HEK293 (cell line): ENCODE measurements around the gene MRPL34.

Experiments used
- CTCF ChIA-PET: fragments of 350-600 bp; formaldehyde crosslinking; extraction: SDS; loops from one replicate; lab custom pipeline; 2021; ENCODE audit warnings: antibody characterized with exemption; lab: Yijun Ruan, JAX
- POLR2A ChIA-PET: fragments of 300-600 bp; formaldehyde crosslinking; extraction: SDS; loops from one replicate; lab custom pipeline; 2020; ENCODE audit warnings: antibody characterized with exemption, inconsistent platforms; lab: Yijun Ruan, JAX
- H3K27ac ChIP-seq: fragments of 200-500 bp; sonication (Bioruptor generic); 2 replicates; pipeline ENCODE4 v1.5.1; 2014; ENCODE audit warnings: low read depth, low read length, control low read depth, inconsistent platforms; ENCODE audit errors: extremely low read depth
- H3K36me3 ChIP-seq, 2 experiments: fragments of 200-500 bp in 1 of 2; sonication (Bioruptor generic) in 1 of 2; 1 replicate in 1 of 2; 2 replicates in 1 of 2; pipeline ENCODE4 v1.5.1; 2014 to 2017; ENCODE audit warnings: inconsistent platforms in 2 of 2, low read length in 2 of 2; ENCODE audit not compliant: control insufficient read depth in 2 of 2, insufficient read depth in 1 of 2
- H3K4me1 ChIP-seq: fragments of 200-500 bp; sonication (Bioruptor generic); 2 replicates; pipeline ENCODE4 v1.5.1; 2014; ENCODE audit warnings: mild to moderate bottlenecking, low read length, inconsistent platforms; ENCODE audit not compliant: control insufficient read depth, insufficient read depth
- H3K4me3 ChIP-seq: 2 replicates; pipeline ENCODE4 v1.5.1; 2011; ENCODE audit warnings: low read depth, mild to moderate bottlenecking, control low read depth, low read length, moderate library complexity
- H3K9me3 ChIP-seq: fragments of 200-500 bp; sonication (Bioruptor generic); 2 replicates; pipeline ENCODE4 v1.5.1; 2014; ENCODE audit warnings: low read depth, low read length, inconsistent platforms; ENCODE audit not compliant: control insufficient read depth, insufficient read depth
- EGR2 ChIP-seq: fragments of 450-650 bp; formaldehyde crosslinking; IDR thresholded peaks from 2 replicates; pipeline ENCODE4 v1.5.1; 2016; ENCODE audit warnings: low read depth, missing biosample characterization, missing genetic modification characterization
- KLF1 ChIP-seq: fragments of 450-650 bp; formaldehyde crosslinking; IDR thresholded peaks from 2 replicates; pipeline ENCODE4 v1.5.1; 2016; ENCODE audit warnings: missing biosample characterization, missing genetic modification characterization
- KLF8 ChIP-seq: fragments of 450-650 bp; formaldehyde crosslinking; IDR thresholded peaks from 2 replicates; pipeline ENCODE4 v1.5.1; 2016; ENCODE audit warnings: missing biosample characterization, missing genetic modification characterization
- KLF9 ChIP-seq: fragments of 450-650 bp; formaldehyde crosslinking; IDR thresholded peaks from 2 replicates; pipeline ENCODE4 v1.5.1; 2016; ENCODE audit warnings: missing biosample characterization, missing genetic modification characterization, low read depth
- OSR2 ChIP-seq: fragments of 450-650 bp; formaldehyde crosslinking; IDR thresholded peaks from 2 replicates; pipeline ENCODE4 v1.5.1; 2016; ENCODE audit warnings: missing biosample characterization, missing genetic modification characterization
- PRDM10 ChIP-seq: fragments of 450-650 bp; formaldehyde crosslinking; IDR thresholded peaks from 2 replicates; pipeline ENCODE4 v1.5.1; 2016; ENCODE audit warnings: missing biosample characterization, missing genetic modification characterization
- SETDB1 ChIP-seq: IDR thresholded peaks from one replicate; pipeline ENCODE4 v1.6.1; 2017; ENCODE audit warnings: mild to moderate bottlenecking, low read length, moderate library complexity, mixed read lengths; ENCODE audit not compliant: insufficient read length
- SP2 ChIP-seq: fragments of 450-650 bp; formaldehyde crosslinking; IDR thresholded peaks from 2 replicates; pipeline ENCODE4 v1.5.1; 2016; ENCODE audit warnings: missing biosample characterization, missing genetic modification characterization
- ZIC2 ChIP-seq: fragments of 450-650 bp; formaldehyde crosslinking; IDR thresholded peaks from 2 replicates; pipeline ENCODE4 v1.5.1; 2016; ENCODE audit warnings: missing biosample characterization, missing genetic modification characterization
- ZNF423 ChIP-seq: fragments of 450-650 bp; formaldehyde crosslinking; IDR thresholded peaks from 2 replicates; pipeline ENCODE4 v1.5.1; 2016; ENCODE audit warnings: missing biosample characterization, missing genetic modification characterization
- ZNF600 ChIP-seq: fragments of 450-650 bp; formaldehyde crosslinking; IDR thresholded peaks from 2 replicates; pipeline ENCODE4 v1.5.1; 2016; ENCODE audit warnings: missing biosample characterization, missing genetic modification characterization
- ZNF792 ChIP-seq: fragments of 450-650 bp; formaldehyde crosslinking; IDR thresholded peaks from 2 replicates; pipeline ENCODE4 v1.5.1; 2016; ENCODE audit warnings: missing biosample characterization, missing genetic modification characterization
- ZSCAN18 ChIP-seq: fragments of 450-650 bp; formaldehyde crosslinking; IDR thresholded peaks from 2 replicates; pipeline ENCODE4 v1.5.1; 2016; ENCODE audit warnings: missing biosample characterization, missing genetic modification characterization
- TF ChIP-seq, protein P1 (sequence below): fragments of 450-650 bp; formaldehyde crosslinking; IDR thresholded peaks from 2 replicates; pipeline ENCODE4 v1.5.1; 2016; ENCODE audit warnings: missing biosample characterization, missing genetic modification characterization
- TF ChIP-seq, protein P2 (sequence below): fragments of 450-650 bp; formaldehyde crosslinking; IDR thresholded peaks from 2 replicates; pipeline ENCODE4 v1.5.1; 2016; ENCODE audit warnings: missing biosample characterization, missing genetic modification characterization, low read depth
- TF ChIP-seq, protein P3 (sequence below): fragments of 450-650 bp; formaldehyde crosslinking; IDR thresholded peaks from 2 replicates; pipeline ENCODE4 v1.5.1; 2017; ENCODE audit warnings: missing biosample characterization, missing genetic modification characterization

MRPL34 gene

DNA sequence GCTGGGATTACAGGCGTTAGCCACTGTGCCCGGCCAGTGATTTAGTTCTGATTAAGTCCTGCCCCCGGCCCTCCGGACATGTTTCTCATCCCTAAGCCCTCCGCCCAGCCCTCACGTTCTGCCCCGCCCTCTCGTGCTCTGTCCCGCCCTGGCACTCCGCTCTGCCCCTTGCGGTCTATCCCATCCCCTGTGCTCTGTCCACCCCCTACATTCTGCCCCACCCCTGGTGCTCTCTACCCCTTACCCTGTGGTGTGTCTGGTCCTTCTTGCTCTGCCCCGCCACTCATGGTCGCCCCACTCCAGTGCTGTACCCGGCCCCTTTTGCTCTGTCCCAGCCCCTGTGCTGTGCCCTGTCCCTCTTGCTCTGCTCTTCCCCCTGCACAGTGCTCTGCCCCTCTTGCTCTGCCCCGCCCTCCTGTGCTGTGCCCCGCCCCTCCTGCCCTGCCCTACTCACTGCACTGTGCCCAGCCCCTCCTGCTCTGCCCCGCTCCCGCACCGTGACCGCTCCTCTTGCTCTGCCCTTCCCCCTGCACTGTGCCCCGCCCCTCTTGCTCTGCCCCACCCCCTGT is 34.7 kb downstream of the MRPL34 start (continued):
- peak; percentile 36 for TF ChIP-seq PRDM10 (tag by site-specific recombination)
- TF ChIP-seq SP2 (tag by site-specific recombination) = peak; percentile 71
- TF ChIP-seq KLF8 (tag by site-specific recombination) = peak; percentile 79
- TF ChIP-seq, protein P1, sequence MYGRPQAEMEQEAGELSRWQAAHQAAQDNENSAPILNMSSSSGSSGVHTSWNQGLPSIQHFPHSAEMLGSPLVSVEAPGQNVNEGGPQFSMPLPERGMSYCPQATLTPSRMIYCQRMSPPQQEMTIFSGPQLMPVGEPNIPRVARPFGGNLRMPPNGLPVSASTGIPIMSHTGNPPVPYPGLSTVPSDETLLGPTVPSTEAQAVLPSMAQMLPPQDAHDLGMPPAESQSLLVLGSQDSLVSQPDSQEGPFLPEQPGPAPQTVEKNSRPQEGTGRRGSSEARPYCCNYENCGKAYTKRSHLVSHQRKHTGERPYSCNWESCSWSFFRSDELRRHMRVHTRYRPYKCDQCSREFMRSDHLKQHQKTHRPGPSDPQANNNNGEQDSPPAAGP = peak; percentile 93
- TF ChIP-seq ZSCAN18 (tag by site-specific recombination) = no peak
- no peak for TF ChIP-seq ZNF792 (tag by site-specific recombination)
- TF ChIP-seq ZNF423 (tag by site-specific recombination) = no peak
- peak; percentile 99 for TF ChIP-seq KLF1 (tag by site-specific recombination)
- no peak for TF ChIP-seq OSR2 (tag by site-specific recombination)
- peak; percentile 96 for TF ChIP-seq ZNF600 (tag by site-specific recombination)
- no peak for TF ChIP-seq SETDB1
- peak; percentile 81 for TF ChIP-seq KLF9 (tag by site-specific recombination)

- Histone ChIP-seq H3K4me3 (no peak overlapping the region), H3K4me1 (peaks cover 4% of the 10 kb centered on the region; the same call in 1 of the 2 replicates), H3K27ac (no peak overlapping the region), H3K36me3 (peaks cover 0 to 28% of the 10 kb centered on the region in 2 experiments; a peak in 2 of 3 replicates), H3K9me3 (no peaks in the 10 kb centered on the region)
- POLR2A ChIA-PET = interaction anchor here (0.5 kb wide), 1 partner anchor 606 kb away, joined by 5 read pairs; no protein-coding TSS in a partner anchor
- CTCF ChIA-PET = interaction anchor here (0.6 to 3.1 kb wide), 3 partner anchors 49 to 135 kb away, joined by 3 to 9 read pairs (median 4); no protein-coding TSS in a partner anchor
- TF ChIP-seq EGR2 (tag by site-specific recombination) (no peak), ZIC2 (tag by site-specific recombination) (peak; percentile 17; the same call in 1 of the 2 replicates)
Measured at GRCh38 chr19:17340871-17341357, 35.2 kb downstream of the MRPL34 start.

DNA sequence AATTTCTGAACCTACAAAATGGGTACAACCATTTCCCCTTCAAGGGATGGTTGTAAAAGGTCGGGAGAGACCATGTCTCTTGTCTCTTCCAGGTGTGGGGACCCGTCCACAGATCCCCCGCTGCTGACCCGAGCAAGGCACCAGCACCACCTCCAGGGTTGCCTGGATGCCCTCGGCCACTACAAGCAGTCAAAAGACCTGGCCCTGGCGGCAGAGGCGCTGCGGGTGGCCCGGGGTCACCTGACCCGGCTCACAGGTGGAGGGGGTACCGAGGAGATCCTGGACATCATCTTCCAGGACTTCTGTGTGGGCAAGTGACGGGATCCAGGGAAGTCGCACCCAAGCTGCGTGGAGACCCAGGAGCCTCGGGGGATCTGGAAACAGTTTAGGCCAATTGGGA is 35.7 kb downstream of the MRPL34 start:
- TF ChIP-seq, protein P2, sequence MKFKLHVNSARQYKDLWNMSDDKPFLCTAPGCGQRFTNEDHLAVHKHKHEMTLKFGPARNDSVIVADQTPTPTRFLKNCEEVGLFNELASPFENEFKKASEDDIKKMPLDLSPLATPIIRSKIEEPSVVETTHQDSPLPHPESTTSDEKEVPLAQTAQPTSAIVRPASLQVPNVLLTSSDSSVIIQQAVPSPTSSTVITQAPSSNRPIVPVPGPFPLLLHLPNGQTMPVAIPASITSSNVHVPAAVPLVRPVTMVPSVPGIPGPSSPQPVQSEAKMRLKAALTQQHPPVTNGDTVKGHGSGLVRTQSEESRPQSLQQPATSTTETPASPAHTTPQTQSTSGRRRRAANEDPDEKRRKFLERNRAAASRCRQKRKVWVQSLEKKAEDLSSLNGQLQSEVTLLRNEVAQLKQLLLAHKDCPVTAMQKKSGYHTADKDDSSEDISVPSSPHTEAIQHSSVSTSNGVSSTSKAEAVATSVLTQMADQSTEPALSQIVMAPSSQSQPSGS = no peak
- TF ChIP-seq, protein P3, sequence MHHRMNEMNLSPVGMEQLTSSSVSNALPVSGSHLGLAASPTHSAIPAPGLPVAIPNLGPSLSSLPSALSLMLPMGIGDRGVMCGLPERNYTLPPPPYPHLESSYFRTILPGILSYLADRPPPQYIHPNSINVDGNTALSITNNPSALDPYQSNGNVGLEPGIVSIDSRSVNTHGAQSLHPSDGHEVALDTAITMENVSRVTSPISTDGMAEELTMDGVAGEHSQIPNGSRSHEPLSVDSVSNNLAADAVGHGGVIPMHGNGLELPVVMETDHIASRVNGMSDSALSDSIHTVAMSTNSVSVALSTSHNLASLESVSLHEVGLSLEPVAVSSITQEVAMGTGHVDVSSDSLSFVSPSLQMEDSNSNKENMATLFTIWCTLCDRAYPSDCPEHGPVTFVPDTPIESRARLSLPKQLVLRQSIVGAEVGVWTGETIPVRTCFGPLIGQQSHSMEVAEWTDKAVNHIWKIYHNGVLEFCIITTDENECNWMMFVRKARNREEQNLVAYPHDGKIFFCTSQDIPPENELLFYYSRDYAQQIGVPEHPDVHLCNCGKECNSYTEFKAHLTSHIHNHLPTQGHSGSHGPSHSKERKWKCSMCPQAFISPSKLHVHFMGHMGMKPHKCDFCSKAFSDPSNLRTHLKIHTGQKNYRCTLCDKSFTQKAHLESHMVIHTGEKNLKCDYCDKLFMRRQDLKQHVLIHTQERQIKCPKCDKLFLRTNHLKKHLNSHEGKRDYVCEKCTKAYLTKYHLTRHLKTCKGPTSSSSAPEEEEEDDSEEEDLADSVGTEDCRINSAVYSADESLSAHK (tag by site-specific recombination) = peak; percentile 75
- TF ChIP-seq, all 188 proteins: peak for 1
- peaks cover 0 to 28% of the 10 kb centered on the region in 2 experiments; a peak in 2 of 3 replicates for H3K36me3 ChIP-seq
- peaks cover 4% of the 10 kb centered on the region; the same call in 1 of the 2 replicates for H3K4me1 ChIP-seq
- H3K27ac ChIP-seq = no peak overlapping the region
- CTCF ChIA-PET = interaction anchor here (0.6 to 3.1 kb wide), 2 partner anchors 48 to 1247 kb away, joined by 4 to 9 read pairs; no protein-coding TSS in a partner anchor
- no peaks in the 10 kb centered on the region for H3K9me3 ChIP-seq
- POLR2A ChIA-PET = no interaction called here
- H3K4me3 ChIP-seq = no peak overlapping the region
